Caco-2 (cell line): Measurements from ENCODE around the gene DLST. TPM values are rescaled to one million over a fixed set of nuclear protein-coding genes. Genes with fewer than 3 reads are reported as not detected.

Source experiments
- BruUV-seq: library from RNA; stranded (reverse); fragments of 400-500 nt; replicated peaks from 2 replicates; lab custom pipeline; 2021; lab: Mats Ljungman, UMichigan
- CTCF ChIA-PET: fragments of 300-600 bp; sonication (Branson Sonifier 250); formaldehyde crosslinking; loops from one replicate; lab custom pipeline; 2022; ENCODE audit warnings: antibody characterized with exemption; lab: Charles Lee
- POLR2A ChIA-PET: fragments of 300-600 bp; sonication (Branson Sonifier 250); formaldehyde crosslinking; loops from one replicate; lab custom pipeline; 2022; ENCODE audit warnings: antibody characterized with exemption; lab: Charles Lee
- DNase-seq, 2 experiments: peaks; one replicate each; pipeline versions ENCODE4 v3.0.0 to v3.0.0-alpha.2; 2020 to 2022
- H3K27me3 ChIP-seq: replicated peaks from 2 replicates; pipeline ENCODE4 v1.6.0; 2011; ENCODE audit warnings: low read length; ENCODE audit not compliant: control insufficient read depth, insufficient read depth
- H3K36me3 ChIP-seq: 2 replicates; pipeline ENCODE4 v1.5.1; 2011; ENCODE audit warnings: low read length; ENCODE audit not compliant: control insufficient read depth, insufficient read depth
- H3K4me1 ChIP-seq: fragments of 250-450 bp; sonication (Bioruptor Pico); 2 replicates; pipeline ENCODE4 v1.5.1; 2020; ENCODE audit warnings: mild to moderate bottlenecking
- H3K4me3 ChIP-seq: 2 replicates; pipeline ENCODE4 v1.5.1; 2011; ENCODE audit warnings: low read depth, mild to moderate bottlenecking, control low read depth, low read length
- H3K9me3 ChIP-seq: fragments of 250-450 bp; sonication (Bioruptor Pico); 2 replicates; pipeline ENCODE4 v1.5.1; 2020; ENCODE audit warnings: mild to moderate bottlenecking, moderate library complexity
- H3K27ac Mint-ChIP-seq: one replicate; pipeline ENCODE4 v1.8.0; 2022; ENCODE audit warnings: mixed read lengths; ENCODE audit not compliant: unreplicated experiment
- H3K27me3 Mint-ChIP-seq: one replicate; pipeline ENCODE4 v1.8.0; 2022; ENCODE audit warnings: mixed read lengths; ENCODE audit not compliant: insufficient read depth, unreplicated experiment
- H3K36me3 Mint-ChIP-seq: one replicate; pipeline ENCODE4 v1.8.0; 2022; ENCODE audit warnings: mild to moderate bottlenecking, mixed read lengths; ENCODE audit not compliant: insufficient read depth, unreplicated experiment
- H3K4me1 Mint-ChIP-seq: one replicate; pipeline ENCODE4 v1.8.0; 2022; ENCODE audit warnings: low read depth, mixed read lengths; ENCODE audit not compliant: unreplicated experiment
- H3K4me3 Mint-ChIP-seq: one replicate; pipeline ENCODE4 v1.8.0; 2022; ENCODE audit warnings: mild to moderate bottlenecking, moderate library complexity, mixed read lengths; ENCODE audit not compliant: unreplicated experiment
- H3K9me3 Mint-ChIP-seq: one replicate; pipeline ENCODE4 v1.8.0; 2022; ENCODE audit warnings: mixed read lengths; ENCODE audit not compliant: unreplicated experiment
- intact Hi-C: fragments of 100-400 bp; cut with micrococcal nuclease; formaldehyde crosslinking; loops from one replicate; pipeline ENCODE4 v1.10.0; 2022; ENCODE audit not compliant: unreplicated experiment
- total RNA-seq: library from RNA; stranded (reverse); gene quantifications from 2 replicates; pipeline ENCODE4 v1.2.3, GENCODE V29; 2022
- TF ChIP-seq, protein P1 (sequence below), 2 experiments: fragments of 200-600 bp in 1 of 2; IDR thresholded peaks; 1 replicate in 1 of 2; 2 replicates in 1 of 2; pipeline versions ENCODE4 v1.5.1 to v1.8.0; 2011 to 2022; ENCODE audit warnings: antibody characterized with exemption in 1 of 2, control low read depth in 1 of 2, inconsistent platforms in 1 of 2, low read depth in 1 of 2, low read length in 1 of 2, mild to moderate bottlenecking in 1 of 2, moderate library complexity in 1 of 2; ENCODE audit not compliant: insufficient read depth in 1 of 2, severe bottlenecking in 1 of 2, unreplicated experiment in 1 of 2

Gene DLST
- total RNA-seq, 1 experiment from 2014 or later = 88.1 TPM

DNA sequence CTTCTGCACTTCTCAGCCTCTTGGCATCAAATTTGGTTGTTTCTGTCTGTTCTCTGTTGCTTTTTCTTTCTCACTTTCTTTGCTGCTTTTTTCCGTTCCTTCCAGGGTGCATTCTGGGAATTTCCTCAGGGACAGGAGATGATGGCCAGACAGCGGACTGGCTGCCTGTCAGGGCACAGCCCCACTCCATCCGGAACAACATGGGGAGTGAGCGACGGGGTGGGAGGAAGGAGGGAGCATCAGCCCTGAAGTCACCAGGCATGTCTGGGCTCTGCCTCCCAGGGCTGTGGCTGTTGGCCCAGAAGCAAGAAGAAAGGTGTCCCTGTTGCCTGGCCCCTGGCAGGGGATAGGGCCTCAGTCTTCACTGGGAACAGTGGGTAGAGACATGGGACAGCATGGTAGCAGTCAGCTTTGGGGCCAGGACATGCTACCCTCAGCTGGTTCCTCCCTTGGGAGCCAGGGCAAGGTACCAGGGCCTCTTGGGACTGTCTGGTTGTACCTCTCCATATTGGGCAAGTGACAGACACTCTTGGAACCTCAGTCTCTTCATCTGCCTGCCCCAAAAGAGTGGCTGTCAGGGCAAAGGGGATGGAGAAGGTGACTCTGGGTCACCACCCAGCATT is 65.1 kb downstream of the DLST start:
- Mint-ChIP-seq H3K4me3 (no peak overlapping the region), H3K36me3 (peaks cover 17% of the 10 kb centered on the region), H3K4me1 (peaks cover 9% of the 10 kb centered on the region), H3K27me3 (no peaks in the 10 kb centered on the region), H3K9me3 (no peaks in the 10 kb centered on the region), H3K27ac (peak overlapping the region; percentile 7)
- POLR2A ChIA-PET = no interaction called here
- intact Hi-C loops = loop anchor here (1.0 kb wide), 2 partner anchors 56 to 76 kb away; partner anchors contain the start of gene EIF2B2
- peak in 1 of 2 experiments; percentile 15 for DNase-seq
- no peaks in the 10 kb centered on the region for H3K36me3 ChIP-seq
- BruUV-seq = no TSS peak
- no peaks in the 10 kb centered on the region for H3K9me3 ChIP-seq
- peaks cover 36% of the 10 kb centered on the region for H3K4me1 ChIP-seq
- CTCF ChIA-PET = interaction anchor here (2.0 kb wide), 1 partner anchor 23 kb away, joined by 16 read pairs; the partner anchor contains the start of gene RPS6KL1
- no peak overlapping the region for H3K4me3 ChIP-seq
- TF ChIP-seq, protein P1, sequence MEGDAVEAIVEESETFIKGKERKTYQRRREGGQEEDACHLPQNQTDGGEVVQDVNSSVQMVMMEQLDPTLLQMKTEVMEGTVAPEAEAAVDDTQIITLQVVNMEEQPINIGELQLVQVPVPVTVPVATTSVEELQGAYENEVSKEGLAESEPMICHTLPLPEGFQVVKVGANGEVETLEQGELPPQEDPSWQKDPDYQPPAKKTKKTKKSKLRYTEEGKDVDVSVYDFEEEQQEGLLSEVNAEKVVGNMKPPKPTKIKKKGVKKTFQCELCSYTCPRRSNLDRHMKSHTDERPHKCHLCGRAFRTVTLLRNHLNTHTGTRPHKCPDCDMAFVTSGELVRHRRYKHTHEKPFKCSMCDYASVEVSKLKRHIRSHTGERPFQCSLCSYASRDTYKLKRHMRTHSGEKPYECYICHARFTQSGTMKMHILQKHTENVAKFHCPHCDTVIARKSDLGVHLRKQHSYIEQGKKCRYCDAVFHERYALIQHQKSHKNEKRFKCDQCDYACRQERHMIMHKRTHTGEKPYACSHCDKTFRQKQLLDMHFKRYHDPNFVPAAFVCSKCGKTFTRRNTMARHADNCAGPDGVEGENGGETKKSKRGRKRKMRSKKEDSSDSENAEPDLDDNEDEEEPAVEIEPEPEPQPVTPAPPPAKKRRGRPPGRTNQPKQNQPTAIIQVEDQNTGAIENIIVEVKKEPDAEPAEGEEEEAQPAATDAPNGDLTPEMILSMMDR (IDR thresholded peaks at IDR 0.05; ENCODE audit: insufficient read depth in 1 of 2, low read depth in 1 of 2, low read length in 1 of 2, severe bottlenecking in 1 of 2, unreplicated experiment in 1 of 2) = no peak
- H3K27me3 ChIP-seq = no peaks in the 10 kb centered on the region

DNA sequence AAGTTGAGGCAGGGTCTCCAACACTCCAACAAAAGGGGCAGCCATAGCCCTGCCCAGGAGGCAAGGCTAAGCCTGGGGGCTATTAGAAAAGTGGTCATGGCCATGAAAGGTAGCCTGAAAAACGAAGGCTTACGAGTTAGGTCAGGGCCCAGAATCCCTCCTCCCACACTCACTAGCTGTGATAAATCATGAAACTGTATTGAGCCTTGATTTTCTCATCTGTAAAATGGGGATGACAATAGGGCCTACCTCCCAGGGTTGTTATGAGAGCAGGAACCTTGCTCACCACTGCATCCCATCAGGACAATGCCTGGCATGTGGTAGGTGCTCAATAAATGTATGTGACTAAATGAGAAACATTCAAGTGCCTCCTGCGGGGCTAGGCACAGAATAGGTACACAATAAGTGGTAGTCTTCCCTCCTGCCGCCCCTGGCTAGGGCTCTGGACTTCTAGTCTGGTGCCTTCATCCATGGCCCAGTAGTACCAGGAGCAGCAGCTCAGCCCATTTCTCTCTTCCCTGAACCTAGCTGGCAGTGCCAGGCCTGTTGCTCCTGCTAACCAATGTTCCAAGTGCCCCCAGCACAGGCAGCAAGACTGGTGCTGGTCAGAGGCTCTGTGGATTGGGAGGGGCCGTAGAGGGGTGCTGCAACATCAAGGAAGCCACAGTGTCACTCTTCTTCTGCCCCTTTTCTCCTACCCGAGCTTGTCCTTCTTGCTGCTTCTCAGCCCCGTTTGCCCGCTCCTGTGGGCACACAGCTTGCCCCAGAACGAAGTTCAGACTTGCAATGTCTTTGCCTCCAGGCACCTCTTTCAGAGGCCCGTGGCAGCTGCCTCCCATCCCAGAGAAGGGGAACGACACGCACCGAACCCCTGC is 65.9 kb downstream of the DLST start:
- intact Hi-C loops = loop anchor here (1.0 kb wide), 1 partner anchor 75 kb away; no protein-coding TSS in a partner anchor
- peaks cover 9% of the 10 kb centered on the region for H3K4me1 Mint-ChIP-seq
- H3K27ac Mint-ChIP-seq = no peak overlapping the region
- TF ChIP-seq, protein P1 (IDR thresholded peaks at IDR 0.05; ENCODE audit: insufficient read depth in 1 of 2, low read depth in 1 of 2, low read length in 1 of 2, severe bottlenecking in 1 of 2, unreplicated experiment in 1 of 2) = no peak
- H3K4me3 Mint-ChIP-seq = no peak overlapping the region
- DNase-seq = no peak
- ChIA-PET CTCF (no interaction called here), POLR2A (no interaction called here)
- Histone ChIP-seq H3K4me1 (peaks cover 44% of the 10 kb centered on the region), H3K27me3 (no peaks in the 10 kb centered on the region), H3K36me3 (no peaks in the 10 kb centered on the region), H3K4me3 (no peak overlapping the region), H3K9me3 (no peaks in the 10 kb centered on the region)
- H3K27me3 Mint-ChIP-seq = no peaks in the 10 kb centered on the region
- H3K36me3 Mint-ChIP-seq = peaks cover 14% of the 10 kb centered on the region
- H3K9me3 Mint-ChIP-seq = no peaks in the 10 kb centered on the region
- BruUV-seq = no TSS peak
